ENCODE results near the gene EPN2.

EPN2 gene

DNA sequence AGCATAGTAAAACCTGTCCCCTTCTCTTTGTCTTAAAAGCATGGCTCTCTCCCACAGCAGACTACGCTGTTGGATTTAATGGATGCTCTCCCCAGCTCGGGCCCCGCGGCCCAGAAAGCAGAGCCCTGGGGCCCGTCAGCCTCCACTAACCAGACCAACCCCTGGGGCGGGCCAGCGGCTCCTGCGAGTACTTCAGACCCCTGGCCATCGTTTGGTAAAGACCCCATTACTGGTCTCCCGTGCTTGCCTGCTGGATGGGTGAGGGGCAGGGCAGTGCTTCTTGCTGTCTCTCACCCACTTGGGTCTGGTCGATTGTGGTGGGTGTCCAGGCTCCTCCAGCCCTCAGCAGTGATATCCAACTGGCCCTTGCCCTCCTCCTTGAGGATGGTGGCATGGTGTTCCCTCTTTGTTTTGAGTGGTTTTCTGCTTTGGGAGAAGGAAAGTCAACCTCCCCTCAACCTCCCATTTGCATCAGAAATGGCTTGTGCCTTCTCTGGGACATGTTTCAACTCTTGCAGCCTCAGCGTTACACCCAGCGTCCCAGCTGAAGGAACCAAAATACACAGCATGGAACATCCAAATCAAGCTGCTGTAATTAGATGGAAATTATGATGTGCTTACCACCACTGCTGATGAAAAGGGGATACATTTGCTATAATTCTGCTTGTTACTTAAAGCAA lies 76.0 kb downstream of the EPN2 start:
- DNase-seq: no peak

DNA sequence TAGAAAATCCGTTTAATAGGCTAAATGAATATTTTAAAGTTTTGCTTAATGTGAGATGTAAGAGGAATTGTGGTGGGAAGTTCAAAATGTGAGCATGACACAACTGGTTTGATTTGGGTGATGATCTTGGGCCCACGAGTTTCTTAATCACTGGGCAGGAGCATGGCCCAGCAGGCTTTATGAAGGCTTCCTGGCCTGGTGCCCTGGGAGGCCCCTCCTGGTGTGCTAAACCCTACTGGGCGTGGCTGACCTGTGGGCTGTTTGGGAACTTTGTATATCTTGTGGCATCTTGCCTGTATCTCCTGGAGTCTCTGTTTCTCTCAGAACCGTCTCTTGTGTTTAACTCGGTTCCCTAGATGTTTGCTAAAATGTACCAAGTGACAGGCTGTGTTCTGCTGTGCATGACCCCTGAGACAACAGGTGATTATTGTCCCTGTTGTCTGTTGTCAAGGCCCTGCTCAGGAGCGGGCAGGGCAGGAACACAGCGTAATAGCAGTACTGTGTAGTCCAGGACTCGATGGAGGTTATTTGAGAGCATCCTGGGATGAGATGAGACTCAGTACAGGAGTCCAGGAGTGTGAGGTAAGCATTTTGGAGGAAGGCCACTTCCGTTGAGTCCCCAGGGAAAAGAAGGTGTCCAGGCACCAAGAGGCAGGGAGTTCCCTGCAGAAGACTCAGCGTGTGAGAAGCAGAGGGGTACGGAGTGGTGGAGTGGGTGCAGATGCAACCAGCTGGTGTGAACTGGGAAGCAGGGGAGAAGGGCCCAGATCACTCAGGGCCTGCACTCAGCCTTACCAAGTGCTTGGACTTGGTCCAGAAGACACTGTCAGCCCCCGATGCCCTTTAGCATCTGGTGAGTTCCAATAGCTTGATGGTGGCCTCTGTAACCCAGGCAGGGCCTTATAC lies 76.8 kb downstream of the EPN2 start:
- no peak for DNase-seq

DNA sequence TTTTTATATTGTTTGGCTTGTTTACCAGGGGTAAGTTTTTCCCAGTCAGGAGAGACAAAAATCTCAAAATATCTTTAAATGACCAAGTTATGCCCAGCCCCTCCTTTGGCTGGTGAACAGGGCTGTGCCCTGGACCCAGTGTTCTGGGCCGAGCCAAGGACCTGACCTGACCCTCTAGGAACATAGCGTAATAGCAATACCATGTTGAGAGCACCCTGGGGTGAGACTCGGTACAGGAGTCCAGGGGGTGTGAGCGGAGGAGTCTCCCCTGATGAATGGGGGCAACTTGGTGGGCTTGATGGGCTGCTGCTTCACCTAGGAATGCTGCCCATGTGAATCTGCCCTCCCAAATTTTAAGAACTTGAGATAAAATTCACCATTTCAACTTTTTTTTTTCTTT lies 77.9 kb downstream of the EPN2 start:
- no peak for DNase-seq

DNA sequence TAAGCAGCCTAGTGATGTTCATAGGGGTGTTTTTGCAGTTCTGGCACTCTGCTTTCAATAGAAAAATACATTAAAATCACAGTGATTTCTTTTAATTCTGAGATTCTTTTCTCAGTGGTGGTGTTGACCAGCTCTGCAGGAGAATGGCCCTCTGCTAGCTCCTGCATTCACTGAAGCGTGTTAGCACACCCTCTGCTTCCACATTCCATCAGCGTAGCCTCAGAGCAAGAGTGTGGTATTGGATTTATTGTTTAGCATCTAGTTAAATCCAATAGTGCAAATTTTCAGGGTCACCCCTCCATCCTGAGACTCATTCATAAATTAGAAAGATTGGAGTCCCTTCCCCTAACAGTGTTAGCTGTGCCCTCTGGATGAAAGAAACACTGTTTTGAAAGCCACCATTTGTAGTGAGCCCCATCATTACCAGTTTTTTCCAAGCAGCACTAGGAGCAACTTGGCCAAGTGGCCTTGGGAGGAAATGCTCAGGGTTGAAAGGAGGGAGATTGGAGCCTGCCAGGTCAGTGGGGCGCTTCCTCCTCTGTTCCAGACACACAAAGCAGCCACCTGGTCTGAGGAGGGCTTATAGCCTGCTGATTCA lies 79.7 kb downstream of the EPN2 start:
- no peak for DNase-seq

DNA sequence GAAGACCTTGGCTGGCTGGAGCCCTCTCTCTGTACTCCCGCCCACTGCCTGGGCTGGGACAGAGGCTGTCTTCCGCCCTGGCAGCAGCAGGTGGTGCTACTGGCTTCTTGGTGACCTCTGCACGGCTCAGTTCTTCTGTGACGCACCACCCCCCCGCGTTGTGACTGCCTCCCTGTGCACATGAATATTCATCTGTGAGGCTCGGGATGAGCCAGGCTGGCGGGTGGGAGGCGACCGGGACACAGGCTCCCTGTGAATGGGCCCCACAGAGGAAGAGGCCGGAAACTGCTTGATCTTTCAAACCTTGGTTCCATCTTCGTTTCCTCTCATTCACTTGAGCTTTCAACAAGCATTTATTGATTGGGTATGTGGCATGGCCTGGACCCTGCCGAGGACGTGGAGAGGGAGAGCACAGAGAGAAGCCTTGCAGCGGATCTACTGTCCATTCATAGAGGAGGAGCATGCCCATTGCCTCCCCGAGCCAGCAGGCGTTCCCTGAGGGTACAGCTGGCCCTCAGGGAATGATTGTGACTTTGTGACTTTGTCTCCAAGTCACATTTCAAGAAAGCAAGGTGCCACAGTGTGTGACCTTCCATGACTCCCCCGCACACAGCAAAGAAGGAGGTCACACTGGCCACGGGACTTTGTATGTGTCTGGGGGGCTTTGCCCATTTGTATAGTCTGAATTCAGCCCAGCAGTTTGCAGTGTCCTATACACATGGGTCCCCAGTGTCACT lies 80.4 kb downstream of the EPN2 start:
- peak; percentile 91 for DNase-seq

DNA sequence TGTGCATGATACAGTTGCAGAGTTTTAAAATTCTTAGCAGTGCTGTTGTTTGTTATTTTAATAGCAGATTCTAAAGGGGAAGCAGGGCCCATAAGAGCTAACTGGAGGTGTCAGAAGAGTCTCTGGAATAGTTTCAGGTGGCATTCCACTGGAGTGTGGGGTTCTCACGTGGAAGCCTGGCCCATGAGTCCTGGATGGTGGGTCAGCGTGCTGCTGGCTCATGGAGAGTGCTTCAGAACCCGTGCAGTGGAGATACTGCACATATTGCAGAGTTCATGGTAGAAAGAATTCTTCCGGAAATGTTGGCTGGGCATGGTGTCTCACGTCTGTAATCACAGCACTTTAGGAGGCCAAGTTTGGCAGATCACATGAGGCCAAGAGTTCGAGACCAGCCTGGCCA lies 81.4 kb downstream of the EPN2 start:
- DNase-seq: no peak

DNA sequence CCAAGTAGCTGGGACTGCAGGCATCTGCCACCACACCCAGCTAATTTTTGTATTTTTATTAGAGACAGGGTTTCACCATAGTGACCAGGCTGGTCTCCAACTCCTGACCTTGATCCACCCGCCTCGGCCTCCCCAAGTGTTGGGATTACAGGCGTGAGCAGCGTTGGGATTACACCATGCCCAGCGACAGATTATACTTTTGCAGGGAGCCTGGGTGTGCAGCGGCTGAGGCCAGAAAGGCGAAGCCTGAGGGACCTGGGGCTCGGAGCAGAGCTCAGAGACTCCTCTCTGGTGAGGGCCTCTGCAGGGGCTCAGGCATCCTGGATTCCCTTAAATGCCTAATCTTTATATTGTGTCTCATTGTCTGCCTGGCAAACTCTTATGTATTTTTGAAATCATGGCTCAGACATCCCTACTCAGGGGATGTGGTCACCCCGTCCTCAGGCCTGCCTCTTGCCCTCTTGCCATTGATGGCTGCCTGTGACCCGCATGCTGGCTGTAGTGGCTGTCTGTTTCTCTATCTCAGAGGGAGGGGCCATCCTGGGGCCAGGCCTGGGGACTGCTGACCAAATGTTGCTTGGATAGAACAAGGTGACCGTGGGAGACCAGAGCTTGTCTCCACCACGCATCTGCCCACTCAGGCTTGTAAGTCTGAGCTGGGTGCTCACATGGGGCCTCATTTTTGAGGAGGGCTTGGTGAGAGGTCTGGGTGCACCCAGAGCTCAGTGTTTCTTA lies 82.8 kb downstream of the EPN2 start:
- DNase-seq: no peak

DNA sequence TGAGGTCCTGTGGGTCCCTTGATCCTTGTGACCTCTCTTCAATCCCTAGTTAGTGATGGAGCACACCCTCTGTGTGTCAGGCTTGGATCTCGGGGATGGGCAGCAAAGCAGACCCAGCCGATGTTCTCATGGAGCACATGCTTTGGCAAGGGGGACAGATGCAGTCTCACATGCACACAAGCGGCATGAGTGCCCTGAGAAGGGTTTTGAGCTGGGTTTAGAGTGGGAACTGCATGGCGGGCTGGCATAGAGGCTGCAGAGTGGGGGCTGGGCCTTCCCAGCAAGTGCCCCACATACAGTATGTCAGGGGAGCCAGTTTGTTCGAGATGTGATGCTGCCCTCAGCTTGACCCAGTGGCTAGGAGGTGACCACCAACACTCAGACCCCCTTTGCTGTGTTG lies 83.7 kb downstream of the EPN2 start:
- no peak for DNase-seq

DNA sequence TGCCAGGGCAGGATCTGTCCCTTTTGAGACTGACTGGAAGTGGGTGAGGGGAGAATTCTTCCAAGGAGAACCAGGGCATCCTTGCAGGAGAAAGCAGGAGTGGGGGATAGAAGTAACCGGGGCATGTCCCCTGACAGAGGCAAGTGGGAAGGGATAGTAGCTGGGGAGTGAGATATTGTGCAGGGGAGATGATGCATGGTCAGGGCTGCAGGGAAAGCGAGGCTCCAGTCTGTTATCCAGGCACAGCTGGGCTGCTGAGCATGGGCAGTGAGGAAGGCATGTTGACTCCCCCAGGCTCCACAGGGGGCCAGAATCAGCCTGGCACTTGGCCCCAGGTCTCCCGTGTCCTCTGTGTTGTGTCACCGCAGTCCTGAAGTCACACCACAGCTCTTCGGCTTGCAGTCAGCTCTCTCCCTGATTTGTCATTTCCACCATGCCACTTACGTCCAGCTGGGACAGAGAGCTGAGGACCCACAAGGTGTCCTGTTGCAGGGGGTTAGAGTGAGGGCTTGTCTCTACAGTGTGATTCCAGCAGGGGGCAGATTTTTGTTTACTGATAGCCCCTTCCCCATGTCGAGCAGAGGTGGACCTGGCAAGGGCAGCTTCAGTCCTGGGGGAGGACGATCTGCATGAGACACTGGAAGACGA lies 84.4 kb downstream of the EPN2 start:
- DNase-seq: no peak

DNA sequence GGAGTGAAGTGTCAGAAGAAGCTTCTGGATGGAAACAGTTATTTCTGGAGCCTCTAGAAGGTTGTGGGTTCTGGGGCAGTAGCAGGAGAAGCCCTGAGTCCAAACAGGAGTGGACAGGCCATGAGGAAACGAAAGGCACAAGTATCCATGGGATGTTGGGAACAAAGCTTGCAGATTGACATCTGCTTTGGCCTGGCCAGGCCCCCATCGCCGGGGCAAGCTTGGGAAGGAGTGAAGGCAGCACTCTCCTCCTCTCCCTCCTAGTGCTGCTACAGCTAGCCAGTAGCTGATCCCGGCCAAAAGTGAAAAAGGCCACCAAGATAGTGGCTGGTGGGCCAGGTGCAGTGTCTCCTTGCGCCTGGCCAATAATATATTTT lies 85.0 kb downstream of the EPN2 start:
- DNase-seq: no peak

DNA sequence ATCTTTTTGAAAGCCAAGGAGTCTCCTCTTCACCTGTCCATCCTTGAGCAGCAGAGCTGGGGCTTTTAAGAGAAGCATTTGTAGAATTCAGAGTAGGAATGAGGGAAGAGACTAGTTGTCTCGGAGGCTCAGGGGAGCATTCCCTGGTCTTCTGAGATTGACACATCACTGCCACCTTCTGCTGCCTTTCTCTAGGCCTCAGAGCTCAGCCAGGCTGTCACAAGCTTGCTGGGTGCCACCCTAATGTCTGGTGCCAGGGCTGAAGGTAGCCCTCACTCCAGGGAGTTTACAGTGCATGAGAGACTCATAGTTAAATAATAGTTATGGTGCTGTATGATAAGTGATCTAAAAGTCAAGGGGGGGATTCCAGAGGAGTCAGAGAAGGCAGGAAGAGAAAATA lies 85.7 kb downstream of the EPN2 start:
- DNase-seq: no peak

DNA sequence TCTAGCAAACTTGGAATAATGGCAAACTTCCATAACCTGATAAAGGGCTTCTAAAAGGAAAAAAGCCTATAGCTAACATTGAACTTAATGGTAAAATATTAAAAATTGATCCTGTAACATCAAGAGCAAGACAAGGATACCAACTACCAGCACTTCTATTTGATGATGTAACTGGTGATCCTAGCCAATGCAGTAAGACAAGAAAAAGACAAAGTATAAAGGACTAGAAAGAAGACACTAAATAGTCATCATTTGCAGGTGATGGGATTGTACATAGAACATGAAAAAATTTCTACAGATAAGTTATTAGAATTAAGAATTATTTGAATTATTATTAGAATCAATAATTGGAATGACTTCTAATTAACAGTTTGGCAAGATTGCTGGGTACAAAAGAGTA lies 88.4 kb downstream of the EPN2 start:
- DNase-seq: no peak

DNA sequence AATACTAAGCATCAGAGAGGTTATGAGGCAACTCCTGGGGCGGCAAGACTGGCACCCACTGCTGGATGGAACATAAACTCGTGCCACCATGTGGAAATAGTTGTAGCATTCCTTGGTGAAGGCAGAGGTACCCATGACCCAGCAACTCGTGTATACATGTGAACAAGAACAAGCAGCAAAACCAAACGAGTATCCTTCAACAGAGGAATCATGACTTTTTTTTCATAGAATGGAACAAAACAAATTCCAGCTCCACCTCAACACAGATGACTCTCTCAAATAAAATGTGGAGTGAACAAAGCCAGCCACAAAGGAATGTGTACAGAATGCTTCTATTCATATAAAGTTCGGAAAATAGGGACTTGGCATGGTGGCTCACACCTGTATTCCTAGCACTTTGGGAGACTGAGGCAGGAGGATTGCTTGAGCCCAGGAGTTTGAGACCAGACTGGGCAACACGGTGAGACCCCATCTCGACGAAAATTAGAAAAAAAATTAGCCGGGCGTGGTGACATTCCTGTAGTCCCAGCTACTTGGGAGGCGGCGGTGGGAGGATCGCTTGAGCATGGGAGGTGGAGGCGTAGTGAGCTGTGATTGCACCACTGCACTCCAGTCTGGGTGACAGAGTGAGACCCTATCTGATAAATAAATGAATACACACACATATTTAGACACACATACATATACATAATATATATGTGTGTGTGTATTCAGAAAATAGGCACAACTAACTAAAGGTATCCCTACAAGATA lies 90.0 kb downstream of the EPN2 start:
- no peak for DNase-seq

DNA sequence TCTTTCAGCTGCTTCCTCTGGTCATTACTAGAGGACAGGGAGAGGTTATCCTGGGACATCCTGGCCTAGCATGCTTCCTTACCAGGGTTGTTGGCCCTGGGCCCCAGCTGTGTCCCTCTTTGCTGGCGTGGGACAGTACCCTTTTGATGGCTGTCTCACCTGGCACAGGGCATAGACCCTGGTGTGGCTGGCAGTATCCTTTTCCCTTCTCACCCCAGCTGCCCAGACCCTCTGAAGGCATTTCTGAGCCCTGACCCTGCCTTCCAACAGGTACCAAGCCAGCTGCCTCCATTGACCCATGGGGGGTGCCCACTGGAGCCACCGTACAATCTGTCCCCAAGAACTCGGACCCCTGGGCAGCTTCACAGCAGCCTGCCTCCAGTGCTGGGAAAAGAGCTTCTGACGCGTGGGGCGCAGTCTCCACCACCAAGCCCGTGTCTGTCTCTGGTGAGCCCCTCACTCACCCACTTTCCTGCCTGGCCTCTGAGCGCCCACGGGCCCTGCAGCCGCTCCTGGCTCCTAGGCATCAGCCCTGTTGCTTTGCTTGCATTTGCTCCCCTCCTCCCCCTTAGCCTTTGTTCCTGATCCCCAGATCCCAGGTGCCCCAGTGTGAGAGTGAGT lies 91.4 kb downstream of the EPN2 start:
- no peak for DNase-seq

DNA sequence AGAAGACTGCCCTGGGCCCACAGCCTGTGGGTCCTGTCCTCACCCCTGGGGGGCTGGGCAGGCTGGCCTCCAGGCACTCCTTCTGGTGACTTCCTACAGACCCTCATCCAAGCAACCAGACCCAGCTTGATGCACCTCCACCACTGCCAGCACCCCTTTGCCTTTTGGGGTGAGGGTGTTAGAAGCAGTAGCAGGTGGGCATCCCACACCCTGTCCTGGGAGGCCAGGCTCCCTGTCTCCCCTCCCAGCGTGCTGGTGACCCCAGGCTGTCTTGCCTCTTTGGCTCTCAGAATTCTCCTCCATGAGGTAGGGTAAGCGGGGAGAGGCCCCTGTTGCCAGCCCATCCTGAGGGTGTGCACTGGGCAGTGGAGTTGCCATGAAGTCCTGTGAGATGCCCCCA lies 92.0 kb downstream of the EPN2 start:
- DNase-seq: no peak

DNA sequence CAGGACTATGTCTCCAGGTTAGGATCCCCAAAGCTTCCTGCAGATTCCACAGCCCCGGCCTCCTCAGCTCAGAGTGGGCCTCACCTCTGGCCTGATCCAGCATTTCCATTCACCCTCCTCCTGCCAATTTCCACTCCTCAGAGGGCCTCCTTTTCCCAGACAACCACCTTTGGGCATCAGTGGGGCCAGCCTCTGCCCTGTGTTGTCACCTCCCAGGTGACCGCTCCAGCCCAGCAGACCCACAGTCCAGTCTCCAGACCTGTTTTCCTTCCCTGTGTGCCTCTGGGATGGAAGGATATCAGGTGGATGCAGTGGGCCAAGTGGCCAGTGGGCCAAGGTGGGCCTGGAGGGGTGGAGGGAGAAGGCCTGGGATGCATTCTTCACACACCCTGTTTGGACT lies 92.7 kb downstream of the EPN2 start:
- no peak for DNase-seq

DNA sequence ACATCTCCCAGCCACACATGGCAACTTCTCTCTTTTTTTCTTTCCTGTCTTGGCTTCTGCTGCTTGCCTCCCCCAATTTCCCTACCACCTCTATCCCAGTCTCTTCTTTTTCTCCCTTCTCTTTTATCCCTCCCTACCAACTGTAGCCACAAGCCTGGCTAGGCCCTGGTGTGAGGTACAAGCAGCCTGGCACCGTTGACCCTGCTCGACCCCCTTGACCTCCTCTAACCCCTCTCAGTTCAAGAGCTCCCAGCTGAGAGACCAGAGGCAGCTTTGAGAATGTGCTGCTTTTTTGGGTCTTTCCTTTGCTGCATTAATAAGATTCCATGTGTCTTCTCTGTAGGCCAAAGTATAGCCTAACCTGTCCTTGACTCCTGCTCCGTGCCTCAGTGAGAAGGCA lies 93.1 kb downstream of the EPN2 start:
- no peak for DNase-seq

DNA sequence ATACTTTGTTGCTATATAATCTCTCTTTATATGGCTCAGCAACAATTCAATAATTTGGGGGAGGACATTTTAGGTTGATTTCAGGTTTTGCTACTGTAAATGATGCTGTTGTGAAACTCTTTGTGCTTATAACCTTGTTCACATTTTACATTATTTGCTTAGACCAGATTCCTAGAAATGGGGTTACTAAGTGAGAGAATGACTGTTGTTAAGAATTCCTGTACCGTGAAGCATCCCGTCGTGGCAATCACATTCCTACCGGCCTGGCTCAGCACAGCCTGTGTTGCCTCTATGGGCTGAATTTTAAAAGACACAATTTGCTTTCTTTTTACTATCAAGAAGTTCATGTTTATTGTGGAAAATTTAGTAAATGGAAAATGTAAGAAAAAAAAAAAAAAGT lies 94.0 kb downstream of the EPN2 start:
- no peak for DNase-seq

DNA sequence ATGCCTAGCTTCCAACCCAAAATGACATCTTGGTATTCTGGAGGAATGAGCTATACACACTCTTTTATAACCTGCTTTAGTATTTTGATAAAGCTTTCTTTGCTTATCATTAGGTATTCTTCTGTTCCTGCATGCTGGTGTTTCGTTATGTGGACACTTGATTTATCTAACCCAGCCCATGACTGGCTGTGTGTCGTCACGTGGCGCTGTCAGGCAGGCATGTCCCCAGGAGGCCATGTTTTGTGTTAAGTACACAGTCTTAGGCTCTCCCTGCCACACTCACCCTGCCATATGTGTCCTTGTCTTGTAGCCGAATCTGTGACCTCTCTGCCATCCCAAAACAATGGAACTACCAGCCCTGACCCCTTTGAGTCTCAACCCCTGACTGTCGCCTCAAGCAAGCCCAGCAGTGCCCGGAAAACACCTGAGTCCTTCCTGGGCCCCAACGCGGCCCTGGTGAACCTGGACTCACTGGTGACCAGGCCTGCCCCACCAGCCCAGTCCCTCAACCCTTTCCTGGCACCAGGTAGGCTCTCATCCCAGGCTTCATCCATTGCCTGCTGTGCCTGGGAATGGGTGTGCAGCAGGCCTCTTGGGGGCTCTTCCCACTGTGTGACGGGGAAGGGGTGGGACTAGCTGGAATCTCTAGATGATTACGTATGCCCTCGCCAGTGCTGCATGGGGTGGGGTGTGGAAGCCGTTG lies 94.5 kb downstream of the EPN2 start:
- DNase-seq: no peak
